HEK293T (cell line): ENCODE measurements around the gene SMAD6.

Source experiments
- BHLHE40 ChIP-seq: fragments of 450-650 bp; IDR thresholded peaks from 2 replicates; pipeline ENCODE4 v1.6.1; 2016; ENCODE audit warnings: mild to moderate bottlenecking, moderate library complexity, borderline replicate concordance
- FOXA1 ChIP-seq: fragments of 450-650 bp; IDR thresholded peaks from 2 replicates; pipeline ENCODE4 v1.6.1; 2016; ENCODE audit warnings: mild to moderate bottlenecking
- FOXM1 ChIP-seq: fragments of 450-650 bp; IDR thresholded peaks from 2 replicates; pipeline ENCODE4 v1.6.1; 2017; ENCODE audit warnings: mild to moderate bottlenecking, borderline replicate concordance
- NFRKB ChIP-seq: fragments of 450-650 bp; IDR thresholded peaks from 2 replicates; pipeline ENCODE4 v1.6.1; 2016; ENCODE audit warnings: mild to moderate bottlenecking, moderate library complexity
- PKNOX1 ChIP-seq: fragments of 450-650 bp; IDR thresholded peaks from 2 replicates; pipeline ENCODE4 v1.6.1; 2016
- SUZ12 ChIP-seq: fragments of 450-650 bp; IDR thresholded peaks from 2 replicates; pipeline ENCODE4 v1.6.1; 2016; ENCODE audit warnings: mild to moderate bottlenecking
- ZNF384 ChIP-seq: fragments of 450-650 bp; IDR thresholded peaks from 2 replicates; pipeline ENCODE4 v1.6.1; 2016

DNA sequence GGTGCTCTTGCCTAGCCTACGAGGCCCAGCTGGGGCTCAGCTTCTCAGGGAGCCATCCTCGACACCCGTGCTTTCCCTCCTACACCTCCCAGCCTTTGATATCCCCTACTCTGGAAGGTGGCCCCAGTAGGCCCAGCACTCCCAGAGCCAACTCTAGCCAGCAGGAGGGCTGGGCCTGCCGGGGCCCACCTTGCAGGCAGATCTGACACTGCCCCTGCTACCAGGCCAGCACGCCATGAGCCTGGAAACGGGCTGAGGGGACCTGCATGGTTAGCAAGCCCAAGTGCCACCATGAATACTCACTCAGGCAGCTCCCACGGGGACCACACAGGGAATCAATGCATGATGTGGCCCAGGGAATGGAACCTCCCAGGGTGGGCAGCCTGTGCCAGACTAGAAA, 123.7 kb downstream of the SMAD6 start:
- TF ChIP-seq SUZ12 (no peak), FOXM1 (no peak), ZNF384 (no peak), BHLHE40 (no peak), PKNOX1 (no peak), FOXA1 (no peak), NFRKB (no peak)
